HPDE6-E6E7 (cell line): ENCODE measurements around the gene SNAPC4.
"Not testable (repeated sequence)": the region's sequence is repeated elsewhere in the genome, so short reads cannot be mapped to it uniquely, and the experiment has no call there.

Experiments
- DNase-seq: peaks from one replicate; pipeline ENCODE4 v3.0.0; 2011; ENCODE audit warnings: missing footprints; ENCODE audit errors: extremely low spot score

SNAPC4 gene

DNA sequence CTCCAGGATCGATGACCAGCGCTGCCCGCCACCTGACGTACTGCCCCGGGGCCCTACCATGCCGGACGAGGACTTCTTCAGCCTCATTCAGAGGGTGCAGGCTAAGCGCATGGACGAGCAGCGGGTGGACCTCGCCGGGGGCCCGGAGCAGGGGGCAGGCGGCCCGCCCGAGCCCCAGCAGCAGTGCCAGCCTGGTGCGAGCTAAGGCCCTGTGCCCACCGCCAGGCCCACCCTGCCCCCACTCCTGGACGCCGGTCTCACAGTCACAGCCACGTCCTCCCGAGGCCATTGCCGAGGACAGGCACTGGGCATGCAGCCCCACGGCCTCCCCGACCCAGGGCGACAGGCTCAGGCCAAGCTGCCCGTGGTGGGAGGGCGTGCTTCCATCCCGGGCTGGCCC is 42.0 kb downstream of the SNAPC4 start:
- DNase-seq, result no peak

DNA sequence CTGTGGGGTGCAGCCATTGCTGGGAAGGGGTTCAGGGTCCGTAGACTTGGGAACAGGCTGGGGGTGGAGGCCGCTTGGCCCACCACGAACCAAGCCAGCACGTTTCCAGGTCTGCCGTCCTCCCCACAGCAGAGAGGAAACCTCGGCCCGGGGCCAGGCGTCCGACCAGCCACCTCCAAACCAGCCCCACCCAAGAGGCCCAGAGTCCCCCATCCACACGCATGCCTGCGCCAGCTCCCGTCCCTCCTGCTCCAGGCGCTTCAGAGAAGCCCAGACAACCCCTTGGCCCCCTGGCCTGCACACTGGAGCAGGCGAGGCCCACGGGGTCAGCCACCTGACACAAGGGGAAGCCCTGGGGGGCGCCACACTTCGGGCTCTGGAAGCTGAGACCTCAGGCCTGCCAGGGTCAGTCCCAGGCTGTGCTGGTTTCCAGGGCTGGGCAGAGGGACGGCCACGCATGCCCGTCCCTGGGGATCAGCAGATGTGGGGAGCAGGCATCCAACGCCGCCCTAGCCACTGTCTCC is 42.7 kb downstream of the SNAPC4 start:
- DNase-seq, result no peak

DNA sequence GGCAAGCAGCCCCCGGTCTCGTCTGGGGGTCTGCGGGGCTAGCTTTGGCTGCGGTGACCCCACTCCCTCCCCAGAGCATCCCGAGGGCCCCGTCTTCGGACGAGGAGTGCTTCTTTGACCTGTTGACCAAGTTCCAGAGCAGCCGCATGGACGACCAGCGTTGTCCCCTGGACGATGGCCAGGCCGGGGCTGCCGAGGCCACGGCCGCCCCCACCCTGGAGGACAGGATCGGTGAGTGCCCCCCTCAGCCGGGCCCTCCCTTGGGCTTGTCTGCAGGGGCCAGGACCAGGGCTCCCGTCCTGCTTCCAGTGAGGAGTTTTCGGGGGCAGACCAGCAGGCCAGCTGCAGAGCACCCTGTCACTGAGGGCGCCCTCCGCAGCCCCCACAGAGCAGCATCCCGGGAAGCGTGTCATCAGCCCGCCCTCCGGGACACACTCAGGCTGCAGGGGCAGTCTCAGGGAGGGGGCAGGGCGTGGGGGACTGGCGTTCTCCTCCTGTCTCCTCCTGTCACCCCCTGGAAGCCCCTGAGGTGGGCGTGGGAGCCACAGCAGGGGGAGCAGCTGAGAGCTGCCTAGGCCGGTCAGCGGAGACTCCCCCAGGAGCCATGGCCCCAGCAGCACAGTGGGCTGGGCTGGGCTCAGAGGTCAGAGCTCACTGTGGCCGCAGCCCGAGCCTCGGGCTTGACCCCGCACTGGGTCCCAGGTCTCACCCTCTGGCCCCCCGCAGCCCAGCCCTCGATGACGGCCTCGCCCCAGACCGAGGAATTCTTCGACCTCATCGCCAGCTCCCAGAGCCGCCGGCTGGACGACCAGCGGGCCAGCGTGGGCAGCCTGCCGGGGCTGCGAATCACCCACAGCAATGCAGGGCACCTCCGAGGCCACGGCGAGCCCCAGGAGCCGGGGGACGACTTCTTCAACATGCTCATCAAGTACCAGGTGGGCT is 44.1 kb downstream of the SNAPC4 start:
- no peak for DNase-seq

DNA sequence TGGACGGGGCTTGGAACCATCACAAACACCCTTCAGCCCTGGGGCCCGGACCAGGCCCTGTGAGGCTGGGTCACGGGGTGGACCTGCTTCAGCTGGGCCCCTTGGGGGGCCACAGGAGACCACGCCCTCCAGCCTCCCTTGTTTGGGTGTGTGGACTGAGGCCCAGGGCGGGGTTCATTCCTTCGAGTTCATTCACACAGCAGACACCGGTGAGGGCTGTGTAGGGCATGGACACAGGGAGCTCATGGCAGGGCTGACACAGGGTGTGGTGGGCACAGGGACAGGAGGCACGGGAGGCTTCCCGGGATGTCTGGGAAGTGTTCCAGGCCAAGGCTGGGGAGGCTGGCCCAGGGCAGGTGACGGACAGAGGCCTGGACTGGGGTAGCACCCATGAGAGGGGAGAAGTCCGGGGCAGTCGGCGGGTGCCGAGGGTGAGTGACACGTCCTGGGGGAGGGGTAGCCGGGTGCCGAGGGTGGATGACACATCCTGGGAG is 45.3 kb downstream of the SNAPC4 start:
- peak; percentile 28 for DNase-seq

DNA sequence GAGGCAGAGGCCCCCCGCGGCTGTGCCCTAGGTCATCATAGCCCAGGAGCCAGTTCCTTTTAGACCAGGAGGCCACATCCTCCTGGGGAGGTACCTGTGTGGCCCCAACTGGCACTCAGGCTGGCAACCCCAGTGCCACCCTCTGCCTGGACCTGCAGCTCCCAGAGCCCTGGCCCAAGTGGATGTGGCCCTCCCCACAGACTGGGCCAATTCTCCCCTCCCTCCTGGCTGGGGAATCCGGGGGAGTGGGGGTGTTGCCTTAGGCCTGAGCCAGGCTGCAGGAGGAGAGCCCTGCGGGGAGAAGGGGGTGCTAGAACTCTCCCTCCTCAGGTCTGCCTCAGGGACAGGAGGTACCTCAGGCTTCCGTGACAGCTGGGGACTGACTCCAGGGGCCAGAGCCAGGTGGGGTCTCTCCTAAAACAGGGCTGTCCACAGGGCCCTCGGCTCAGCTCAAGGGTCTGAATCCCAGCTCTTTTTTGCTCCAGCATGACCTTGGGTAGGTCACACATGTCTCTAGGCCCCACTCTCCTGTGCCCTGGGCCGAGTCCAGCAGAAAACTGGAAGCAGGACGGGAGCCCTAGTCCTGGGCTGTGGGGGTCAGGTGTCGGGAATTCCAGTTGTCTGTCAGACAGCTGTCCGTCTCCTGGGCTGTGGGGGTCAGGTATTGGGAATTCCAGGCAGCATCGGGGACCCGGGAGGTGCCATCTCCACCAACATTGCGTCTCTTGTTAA is 46.0 kb downstream of the SNAPC4 start:
- DNase-seq, result no peak

DNA sequence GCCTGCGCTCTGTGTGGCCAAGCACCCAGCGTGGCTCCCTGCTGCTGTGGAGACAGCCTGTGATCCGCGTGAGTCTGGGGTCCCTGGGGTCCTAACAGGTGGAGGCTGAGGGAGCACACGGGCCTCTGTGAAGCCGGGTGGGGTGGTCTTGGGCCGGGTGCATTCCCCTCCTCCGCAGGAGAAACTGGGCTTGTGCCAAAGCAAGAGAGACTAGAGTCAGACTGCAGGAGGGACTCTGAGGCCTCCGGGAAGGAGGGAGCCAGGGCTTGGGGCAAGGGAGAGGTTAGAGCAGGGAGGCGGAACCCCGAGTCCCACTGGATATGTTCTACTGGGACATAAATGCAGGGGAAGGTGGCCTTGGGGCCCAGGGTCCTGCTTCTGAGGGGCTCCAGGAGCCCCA is 46.9 kb downstream of the SNAPC4 start:
- no peak for DNase-seq

DNA sequence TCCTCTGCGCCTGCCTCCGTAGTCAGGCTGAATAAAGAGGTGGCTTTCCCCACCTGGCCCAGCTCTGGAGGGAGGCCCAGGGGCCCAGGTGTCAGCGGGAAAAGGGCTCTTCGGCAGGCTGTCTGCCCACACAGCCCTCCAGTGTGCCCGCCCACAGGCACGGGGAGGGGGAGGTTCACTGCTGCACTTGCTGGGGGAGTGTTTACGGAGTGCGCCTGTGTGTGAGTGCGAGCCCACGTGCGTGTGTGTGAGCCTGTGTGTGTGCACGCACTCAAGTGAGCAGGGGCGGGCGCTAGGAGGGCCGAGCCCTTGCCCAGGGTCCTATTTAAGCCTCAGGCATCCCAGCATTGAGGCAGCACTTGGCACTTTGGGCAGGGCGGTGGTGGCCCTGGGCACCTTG is 47.3 kb downstream of the SNAPC4 start:
- DNase-seq, result no peak

DNA sequence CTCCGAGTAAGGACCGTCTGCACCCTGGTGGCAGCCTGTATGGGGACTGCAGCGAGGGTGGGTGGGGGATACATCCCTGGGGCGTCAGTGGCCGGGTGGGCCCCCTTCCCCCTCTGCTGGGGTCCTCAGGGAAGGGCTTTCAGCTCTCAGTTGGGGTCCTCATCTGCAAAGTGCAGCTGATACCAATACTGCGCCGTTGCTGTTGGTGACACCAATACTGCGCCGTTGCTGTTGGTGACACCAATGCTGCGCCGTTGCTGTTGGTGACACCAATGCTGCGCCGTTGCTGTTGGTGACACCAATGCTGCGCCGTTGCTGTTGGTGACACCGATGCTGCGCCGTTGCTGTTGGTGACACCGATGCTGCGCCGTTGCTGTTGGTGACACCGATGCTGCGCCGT is 48.1 kb downstream of the SNAPC4 start:
- not testable (repeated sequence) for DNase-seq

DNA sequence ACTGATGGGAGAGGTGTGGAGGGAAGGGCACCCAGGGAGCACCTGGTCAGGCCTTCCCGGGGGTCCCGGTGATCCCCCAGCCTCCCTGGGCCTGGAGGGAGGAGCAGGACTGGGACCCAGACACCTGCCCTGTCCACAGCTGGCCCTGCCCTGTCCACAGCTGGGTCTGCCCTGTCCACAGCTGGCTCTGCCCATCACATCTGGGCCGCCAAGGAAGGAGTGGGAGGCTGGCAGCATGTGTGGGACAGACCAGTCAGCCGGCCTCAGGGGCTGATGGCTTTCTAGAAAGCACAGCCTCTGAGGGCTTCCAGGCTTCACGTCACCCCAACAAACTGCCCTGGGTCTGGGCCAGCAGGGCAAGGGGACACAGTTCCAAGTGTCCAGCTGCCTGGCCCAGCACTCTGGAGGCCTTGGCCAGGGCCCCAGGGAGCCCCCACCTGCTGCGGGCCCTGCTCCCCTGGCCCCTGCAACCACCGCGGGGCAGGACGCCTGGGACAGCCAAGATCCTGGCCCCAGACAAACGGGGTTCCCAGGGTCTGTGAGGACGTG is 48.6 kb downstream of the SNAPC4 start:
- no peak for DNase-seq
